Measurements from ENCODE around the gene VGF.

The VGF gene

GRCh38 chr7:101173752-101174244 is 8.4 kb upstream of the VGF start:
- TF ChIP-seq POLR2A (IDR thresholded peaks at IDR 0.05; ENCODE audit: low read depth, low read length): no peak; the same call in 1 of the 2 replicates
- DNase-seq (ENCODE audit: insufficient read length, low spot score) (peak; percentile 92), FAIRE-seq (no peak)

DNA sequence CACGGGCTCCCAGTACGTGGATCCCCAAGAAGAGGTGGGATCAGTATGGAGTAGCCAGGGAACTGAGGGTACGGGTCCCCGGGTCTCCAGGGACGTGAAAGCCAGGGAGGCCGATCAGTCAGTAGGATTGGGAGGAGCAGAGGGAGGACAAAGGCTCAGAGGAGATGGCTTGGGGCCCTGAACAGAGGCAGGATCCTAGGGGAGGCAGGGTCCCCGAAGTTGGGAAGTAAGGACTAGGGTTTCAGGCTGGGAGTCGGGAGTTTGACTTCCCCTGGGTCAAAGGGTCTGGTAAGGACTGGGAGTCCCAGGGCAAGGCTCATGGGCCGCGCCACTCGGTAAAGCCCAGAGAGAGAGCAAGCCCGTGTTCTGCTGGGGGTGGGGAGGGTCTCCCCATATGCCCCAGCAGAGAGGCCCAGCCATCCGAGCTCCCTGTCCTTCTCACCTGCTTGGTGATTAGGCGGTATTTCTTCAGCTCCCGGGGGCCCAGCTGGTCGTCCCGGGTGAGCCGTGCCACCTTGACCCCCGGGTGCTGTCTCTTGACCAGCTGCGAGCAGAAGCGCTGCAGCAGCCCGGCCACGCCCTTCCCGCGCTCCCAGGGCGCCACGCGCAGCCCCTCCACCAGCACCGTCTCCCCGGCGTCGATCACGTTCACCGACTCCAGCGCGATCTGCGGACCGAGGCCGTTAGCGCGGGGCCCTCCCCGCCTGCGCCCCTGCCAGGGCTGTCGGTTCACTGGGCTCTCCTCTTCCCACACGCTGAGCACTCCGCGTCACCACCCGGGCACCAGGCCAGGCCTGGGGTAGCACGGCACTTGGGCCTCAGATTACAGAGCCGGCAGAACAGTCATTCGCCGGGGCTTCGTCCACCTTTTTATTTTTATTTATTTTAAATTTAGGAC is 7.7 kb upstream of the VGF start:
- no peak for FAIRE-seq
- peak; percentile 95 for DNase-seq (ENCODE audit: insufficient read length, low spot score)
- TF ChIP-seq POLR2A (IDR thresholded peaks at IDR 0.05; ENCODE audit: low read depth, low read length): no peak

GRCh38 chr7:101172005-101172853 is 6.9 kb upstream of the VGF start:
- FAIRE-seq: no peak
- no peak for DNase-seq (ENCODE audit: insufficient read length, low spot score)
- no peak for TF ChIP-seq POLR2A (IDR thresholded peaks at IDR 0.05; ENCODE audit: low read depth, low read length)

DNA sequence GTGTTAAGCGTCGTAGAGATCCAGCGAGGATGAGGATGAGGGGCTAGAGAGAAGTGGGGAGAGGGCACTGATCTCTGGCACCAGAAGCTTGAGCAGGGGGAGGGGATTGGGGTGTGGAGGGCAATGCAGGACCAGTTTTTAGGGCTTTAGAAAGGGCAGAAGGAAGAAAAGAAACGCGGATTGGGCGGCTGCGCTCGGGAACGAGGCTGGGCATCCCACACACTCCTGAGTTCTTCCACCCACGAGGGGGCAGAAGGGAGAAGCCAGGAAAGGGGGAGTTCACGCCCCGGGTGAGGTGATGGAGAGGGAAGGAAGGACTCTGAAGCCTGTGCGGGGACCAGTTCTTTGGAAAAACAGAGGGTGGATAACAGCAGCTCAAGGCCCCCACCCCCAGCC is 6.1 kb upstream of the VGF start:
- DNase-seq (ENCODE audit: insufficient read length, low spot score): no peak
- no peak for TF ChIP-seq POLR2A (IDR thresholded peaks at IDR 0.05; ENCODE audit: low read depth, low read length)
- FAIRE-seq: no peak

DNA sequence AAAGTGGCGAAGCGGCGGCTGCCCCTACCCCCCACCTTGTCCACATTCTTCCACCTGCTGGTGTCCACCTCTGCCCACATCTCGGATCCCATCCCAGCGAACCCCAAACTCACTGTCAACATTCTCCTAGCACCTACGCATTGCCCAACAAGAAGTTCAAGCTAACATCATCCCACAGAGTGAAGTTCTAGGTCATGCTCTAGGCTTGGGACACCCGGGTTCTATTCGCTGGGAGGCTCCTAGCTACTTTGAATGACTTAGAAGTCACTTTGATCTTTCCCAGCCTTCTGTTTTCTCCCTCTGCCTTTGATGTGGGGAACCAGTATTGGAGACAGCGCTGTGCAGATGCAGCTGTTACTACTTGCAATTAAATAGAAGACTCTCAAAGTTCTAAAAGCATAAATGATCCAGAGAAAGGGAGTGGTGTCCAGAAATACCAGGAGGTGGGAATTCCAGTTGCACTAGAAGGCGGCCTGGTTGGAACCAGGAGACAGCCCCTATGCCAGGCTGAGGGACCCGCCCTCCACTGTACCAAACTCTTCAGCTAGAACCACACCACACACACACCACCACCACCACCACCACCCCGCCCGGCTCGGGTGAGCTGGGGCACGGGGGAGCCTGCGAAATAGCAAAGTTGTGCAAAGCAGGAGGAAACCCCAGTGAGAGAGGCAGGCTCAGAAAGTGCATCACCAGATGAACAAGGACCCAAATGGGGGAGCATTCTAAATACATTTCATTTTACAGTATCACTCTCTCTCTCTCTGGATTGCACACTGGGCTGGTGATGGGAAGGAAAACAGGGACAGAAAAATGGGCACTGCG is 5.5 kb upstream of the VGF start:
- no peak for FAIRE-seq
- no peak for DNase-seq (ENCODE audit: insufficient read length, low spot score)
- no peak for TF ChIP-seq POLR2A (IDR thresholded peaks at IDR 0.05; ENCODE audit: low read depth, low read length)

- DNase-seq (ENCODE audit: insufficient read length, low spot score) (peak; percentile 77), FAIRE-seq (no peak)
- no peak for TF ChIP-seq POLR2A (IDR thresholded peaks at IDR 0.05; ENCODE audit: low read depth, low read length)
These were observed 4.6 kb upstream of the VGF start for GRCh38 chr7:101169838-101170551.

- DNase-seq (ENCODE audit: insufficient read length, low spot score): no peak
- no peak for TF ChIP-seq POLR2A (IDR thresholded peaks at IDR 0.05; ENCODE audit: low read depth, low read length)
- FAIRE-seq: no peak
These were observed 3.9 kb upstream of the VGF start for GRCh38 chr7:101169110-101169837.

DNA sequence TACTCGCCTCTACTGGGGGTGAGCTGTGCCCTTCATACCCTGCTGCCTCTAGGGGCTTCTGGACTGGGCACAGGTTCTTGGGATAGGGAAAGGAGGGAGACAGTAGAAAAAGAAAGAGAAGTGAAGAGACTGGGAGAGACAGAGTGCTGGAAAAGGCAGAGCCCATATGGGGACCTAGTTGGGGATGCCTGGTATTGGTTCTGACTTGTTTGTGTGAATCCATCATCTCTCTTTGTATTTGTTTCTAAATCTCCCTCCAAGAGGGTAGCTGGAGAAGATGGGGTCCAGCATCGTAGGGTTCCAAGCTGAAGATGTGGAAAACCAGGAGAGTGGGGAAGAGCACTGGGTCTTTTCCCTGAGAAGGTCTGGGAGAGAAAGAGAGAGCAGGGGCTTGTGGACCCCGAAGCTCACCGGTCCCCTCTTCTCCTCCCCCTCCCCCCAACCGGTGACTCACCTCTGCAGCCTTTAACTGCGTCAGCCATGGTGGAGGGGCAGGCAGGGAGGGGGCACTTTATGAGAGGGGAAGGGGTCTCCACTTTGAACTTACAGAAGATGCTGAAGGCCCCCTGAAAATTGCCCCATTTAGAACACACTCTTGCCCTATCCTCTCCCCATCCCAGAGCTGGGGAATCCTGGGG is 3.2 kb upstream of the VGF start:
- no peak for TF ChIP-seq POLR2A (IDR thresholded peaks at IDR 0.05; ENCODE audit: low read depth, low read length)
- DNase-seq (ENCODE audit: insufficient read length, low spot score) (no peak), FAIRE-seq (no peak)

GRCh38 chr7:101167645-101168411 is 2.5 kb upstream of the VGF start:
- DNase-seq (ENCODE audit: insufficient read length, low spot score) (no peak), FAIRE-seq (no peak)
- no peak for TF ChIP-seq POLR2A (IDR thresholded peaks at IDR 0.05; ENCODE audit: low read depth, low read length)

DNA sequence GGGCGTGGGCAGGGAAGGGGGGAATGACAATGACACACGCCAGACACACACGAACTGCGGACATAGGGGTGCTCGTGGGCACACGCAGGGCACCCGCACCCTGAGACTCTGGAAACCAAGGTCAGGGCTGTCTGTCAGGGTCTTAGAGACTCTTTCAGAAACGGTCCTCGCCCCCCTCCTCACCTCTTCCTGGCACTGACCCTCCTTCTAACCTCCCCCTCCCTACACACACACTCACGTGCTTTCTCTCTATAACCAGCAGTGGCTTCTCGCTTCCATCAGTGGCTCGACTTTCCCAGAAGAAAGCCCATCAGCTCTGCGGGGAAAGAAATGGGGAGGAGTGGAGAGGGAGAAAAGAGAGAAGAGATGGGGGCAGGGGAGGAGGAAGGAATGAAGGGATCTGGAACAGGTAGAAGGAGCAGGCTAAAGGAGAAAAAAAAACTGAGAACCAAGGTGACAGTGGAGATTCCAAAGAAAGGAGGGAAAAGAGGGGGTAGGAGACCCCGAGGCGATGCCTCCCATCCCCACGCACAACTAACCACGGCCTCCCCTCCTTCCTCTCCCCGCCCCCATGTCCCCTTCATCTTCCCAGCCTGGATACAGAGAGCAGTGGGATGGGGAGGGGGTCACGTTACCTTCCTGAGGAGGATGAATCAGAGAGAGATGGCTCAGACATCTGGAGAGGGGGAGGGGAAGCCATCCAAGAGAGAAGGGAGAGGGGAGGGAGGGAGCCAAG is 1.7 kb upstream of the VGF start:
- FAIRE-seq (no peak), DNase-seq (ENCODE audit: insufficient read length, low spot score) (no peak)
- no peak for TF ChIP-seq POLR2A (IDR thresholded peaks at IDR 0.05; ENCODE audit: low read depth, low read length)

GRCh38 chr7:101166648-101166908 is 1.2 kb upstream of the VGF start:
- DNase-seq (ENCODE audit: insufficient read length, low spot score): no peak
- FAIRE-seq: no peak
- TF ChIP-seq POLR2A (IDR thresholded peaks at IDR 0.05; ENCODE audit: low read depth, low read length): no peak
